Stimulated activated CD8-positive, alpha-beta memory T cell treated with anti-CD3 and anti-CD28 coated beads, Interleukin-15, amount 100 ng/mL, for 24 hours (primary cell): ENCODE measurements around the gene TPM4.

Source experiments
- DNase-seq: peaks from one replicate; pipeline ENCODE4 v3.0.0-alpha.2; 2020; ENCODE audit warnings: low read depth

The TPM4 gene

GRCh38 chr19:16131648-16132047 is 55.4 kb downstream of the TPM4 start:
- DNase-seq, result no peak

GRCh38 chr19:16133818-16134217 is 57.5 kb downstream of the TPM4 start:
- DNase-seq, result no peak

GRCh38 chr19:16134510-16134909 is 58.2 kb downstream of the TPM4 start:
- DNase-seq, result no peak

GRCh38 chr19:16135430-16136127 is 59.3 kb downstream of the TPM4 start:
- no peak for DNase-seq

- no peak for DNase-seq
Observed at GRCh38 chr19:16136185-16136999, 60.1 kb downstream of the TPM4 start.

- no peak for DNase-seq
Observed at GRCh38 chr19:16139752-16140151, 63.5 kb downstream of the TPM4 start.

GRCh38 chr19:16141043-16141442 is 64.7 kb downstream of the TPM4 start:
- DNase-seq, result no peak

- DNase-seq, result no peak
Observed at GRCh38 chr19:16142032-16142580, 65.8 kb downstream of the TPM4 start.

- DNase-seq, result peak; percentile 38
Observed at GRCh38 chr19:16143399-16144215, 67.3 kb downstream of the TPM4 start, which contains the start of gene HSH2D. TSS of gene HSH2D (plus strand) at chr19:16143685. CDS start at chr19:16148751, 5,066 bp downstream.

GRCh38 chr19:16144216-16144581 is 67.9 kb downstream of the TPM4 start:
- DNase-seq, result no peak

- DNase-seq, result no peak
Observed at GRCh38 chr19:16146112-16146511, 69.8 kb downstream of the TPM4 start.

GRCh38 chr19:16148443-16149229 is 72.3 kb downstream of the TPM4 start:
- no peak for DNase-seq
